Gastroesophageal sphincter (tissue), 4 donors: Measurements from ENCODE around the gene WNT7B. TPM values are rescaled to one million over a fixed set of nuclear protein-coding genes. Genes with fewer than 3 reads are reported as not detected.

Source experiments
- ATAC-seq: fragments of 150-250 bp; one replicate; pipeline ENCODE4 v1.9.1; 2016; ENCODE audit warnings: mild to moderate bottlenecking, moderate library complexity
- H3K27ac ChIP-seq, 4 donors: fragments of 200-600 bp; sonication (generic) in 3 of 4; 1 replicate in 3 of 4; 2 replicates in 1 of 4; pipeline ENCODE4 v1.5.1; 2016 to 2019
- H3K27me3 ChIP-seq: fragments of 200-600 bp; sonication (generic); one replicate; pipeline ENCODE4 v1.5.1; 2019
- H3K36me3 ChIP-seq, 2 donors: fragments of 200-600 bp; sonication (generic); one replicate each; pipeline ENCODE4 v1.5.1; 2019; ENCODE audit warnings: control low read depth in 1 of 2
- H3K4me1 ChIP-seq, 3 donors: fragments of 200-600 bp; sonication (generic); 1 replicate in 2 of 3; 2 replicates in 1 of 3; pipeline ENCODE4 v1.5.1; 2016 to 2019; ENCODE audit warnings: control low read depth in 2 of 3
- H3K4me3 ChIP-seq, 2 donors: fragments of 200-600 bp; sonication (generic); one replicate each; pipeline ENCODE4 v1.5.1; 2019; ENCODE audit warnings: mild to moderate bottlenecking in 1 of 2, moderate library complexity in 1 of 2
- H3K9me3 ChIP-seq, 3 donors: fragments of 200-600 bp; sonication (generic); one replicate each; pipeline ENCODE4 v1.5.1; 2017 to 2019; ENCODE audit warnings: control low read depth in 2 of 3
- EP300 ChIP-seq: sonication (generic); formaldehyde crosslinking; IDR thresholded peaks from one replicate; pipeline ENCODE4 v1.6.1; 2017; ENCODE audit warnings: antibody characterized with exemption, mild to moderate bottlenecking
- POLR2A ChIP-seq, 2 donors: fragments of 450-650 bp; IDR thresholded peaks; one replicate each; pipeline ENCODE4 v1.6.1; 2017; ENCODE audit warnings: antibody characterized with exemption in 2 of 2, mild to moderate bottlenecking in 2 of 2, moderate library complexity in 1 of 2
- POLR2AphosphoS5 ChIP-seq: sonication (generic); formaldehyde crosslinking; IDR thresholded peaks from one replicate; pipeline ENCODE4 v1.6.1; 2017; ENCODE audit warnings: antibody characterized with exemption
- WGBS, 2 donors: methylation state at CpG; one replicate each; pipeline ENCODE4 v1.1.5; 2018; ENCODE audit warnings: low coverage in 1 of 2; 5-methylcytosine and 5-hydroxymethylcytosine counted together
- total RNA-seq, 4 donors: library from RNA; depleted of rRNA; stranded (reverse); fragments of >200 nt; gene quantifications; one replicate each; pipeline ENCODE4 v1.1.0, GENCODE V29; 2016
- TF ChIP-seq, protein P1 (sequence below), 4 experiments: fragments of 200-600 bp in 2 of 4; fragments of 450-650 bp in 2 of 4; sonication (generic) in 1 of 4; IDR thresholded peaks; one replicate each; pipeline ENCODE4 v1.5.1; 2017 to 2019; ENCODE audit warnings: antibody characterized with exemption in 4 of 4, mild to moderate bottlenecking in 2 of 4, moderate library complexity in 2 of 4

Gene WNT7B
- total RNA-seq, 4 donors from 2014 or later, result 1.2 TPM; not detected in 3

GRCh38 chr22:45918459-45919370, 58.2 kb downstream of the WNT7B start:
- H3K4me1 ChIP-seq, result no peaks in the 10 kb centered on the region
- H3K36me3 ChIP-seq, result no peaks in the 10 kb centered on the region
- H3K27me3 ChIP-seq, result peaks cover 21% of the 10 kb centered on the region
- H3K27ac ChIP-seq, result no peak overlapping the region
- peaks cover 0 to 9% (median 0%) of the 10 kb centered on the region in 3 donors for H3K9me3 ChIP-seq
- H3K4me3 ChIP-seq, result no peak overlapping the region
- ATAC-seq, result no peak
- TF ChIP-seq, protein P1, sequence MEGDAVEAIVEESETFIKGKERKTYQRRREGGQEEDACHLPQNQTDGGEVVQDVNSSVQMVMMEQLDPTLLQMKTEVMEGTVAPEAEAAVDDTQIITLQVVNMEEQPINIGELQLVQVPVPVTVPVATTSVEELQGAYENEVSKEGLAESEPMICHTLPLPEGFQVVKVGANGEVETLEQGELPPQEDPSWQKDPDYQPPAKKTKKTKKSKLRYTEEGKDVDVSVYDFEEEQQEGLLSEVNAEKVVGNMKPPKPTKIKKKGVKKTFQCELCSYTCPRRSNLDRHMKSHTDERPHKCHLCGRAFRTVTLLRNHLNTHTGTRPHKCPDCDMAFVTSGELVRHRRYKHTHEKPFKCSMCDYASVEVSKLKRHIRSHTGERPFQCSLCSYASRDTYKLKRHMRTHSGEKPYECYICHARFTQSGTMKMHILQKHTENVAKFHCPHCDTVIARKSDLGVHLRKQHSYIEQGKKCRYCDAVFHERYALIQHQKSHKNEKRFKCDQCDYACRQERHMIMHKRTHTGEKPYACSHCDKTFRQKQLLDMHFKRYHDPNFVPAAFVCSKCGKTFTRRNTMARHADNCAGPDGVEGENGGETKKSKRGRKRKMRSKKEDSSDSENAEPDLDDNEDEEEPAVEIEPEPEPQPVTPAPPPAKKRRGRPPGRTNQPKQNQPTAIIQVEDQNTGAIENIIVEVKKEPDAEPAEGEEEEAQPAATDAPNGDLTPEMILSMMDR (IDR thresholded peaks at IDR 0.05), result no peak
- TF ChIP-seq EP300 (no peak), POLR2A (IDR thresholded peaks at IDR 0.05) (no peak), POLR2AphosphoS5 (no peak)
- no CpG with 5 or more reads among the region's 35 CpGs for WGBS, 2 donors

DNA sequence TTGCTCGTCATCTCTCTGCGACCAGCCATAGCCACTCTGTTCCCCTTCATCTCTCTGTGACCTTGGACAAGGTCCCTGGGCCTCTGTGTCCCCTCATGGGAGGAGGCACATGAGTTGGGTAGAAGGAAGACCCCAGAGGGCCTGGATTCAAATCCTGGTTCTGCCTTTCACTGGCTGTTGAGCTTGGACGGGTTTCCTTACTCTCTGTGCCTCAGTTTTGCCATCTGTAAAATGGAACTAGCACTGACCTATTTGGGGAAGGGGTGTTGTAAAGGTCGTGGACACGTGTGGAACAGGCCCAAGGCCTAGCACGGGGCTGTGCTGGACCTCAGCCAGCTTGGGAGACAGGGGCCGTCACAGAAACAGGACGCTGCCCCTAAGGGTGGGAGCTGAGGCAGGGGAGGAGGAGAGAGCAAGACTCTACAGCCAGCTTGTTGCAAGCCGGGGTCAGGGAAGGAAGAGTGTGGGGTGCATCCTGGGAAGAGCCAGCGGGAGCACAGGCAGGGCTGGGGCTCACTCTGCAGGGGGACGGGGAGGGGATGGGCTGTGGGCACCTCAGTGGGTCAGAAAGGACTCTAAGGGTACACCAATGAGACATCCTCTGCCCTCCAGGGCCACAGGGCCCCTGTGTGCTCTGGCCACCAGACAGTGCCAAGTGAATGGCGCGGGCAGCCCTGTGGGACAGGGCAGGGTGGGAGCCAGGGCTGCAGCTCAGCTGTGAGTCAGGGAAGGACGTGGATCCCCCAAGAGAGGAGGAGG, 59.1 kb downstream of the WNT7B start:
- H3K27me3 ChIP-seq, result peaks cover 29% of the 10 kb centered on the region
- no peaks in the 10 kb centered on the region for H3K4me1 ChIP-seq
- no peaks in the 10 kb centered on the region for H3K36me3 ChIP-seq
- ATAC-seq, result no peak
- no peak overlapping the region for H3K4me3 ChIP-seq
- TF ChIP-seq, protein P1 (IDR thresholded peaks at IDR 0.05), result no peak
- TF ChIP-seq POLR2A (IDR thresholded peaks at IDR 0.05), result no peak
- no peak for TF ChIP-seq EP300
- no peak for TF ChIP-seq POLR2AphosphoS5
- 64% methylated on average over 6 of the region's 14 CpGs; no CpG with 5 or more reads in 1 of the 2 donors for WGBS, 2 donors
- peaks cover 0 to 9% (median 0%) of the 10 kb centered on the region in 3 donors for H3K9me3 ChIP-seq
- no peak overlapping the region for H3K27ac ChIP-seq

- Histone ChIP-seq H3K27ac (no peak overlapping the region), H3K9me3 (peaks cover 0 to 9% (median 0%) of the 10 kb centered on the region in 3 donors), H3K4me3 (no peak overlapping the region), H3K36me3 (no peaks in the 10 kb centered on the region), H3K27me3 (peaks cover 26% of the 10 kb centered on the region), H3K4me1 (no peaks in the 10 kb centered on the region)
- no peak for TF ChIP-seq POLR2AphosphoS5
- TF ChIP-seq POLR2A (IDR thresholded peaks at IDR 0.05), result no peak
- no peak for TF ChIP-seq EP300
- TF ChIP-seq, protein P1 (IDR thresholded peaks at IDR 0.05), result no peak
- no peak for ATAC-seq
- WGBS, 2 donors, result 57% methylated on average over 8 of the region's 12 CpGs; no CpG with 5 or more reads in 1 of the 2 donors
These were observed 59.8 kb downstream of the WNT7B start for GRCh38 chr22:45917146-45917545.

GRCh38 chr22:45916515-45916914, 60.4 kb downstream of the WNT7B start:
- no peak overlapping the region for H3K4me3 ChIP-seq
- peaks cover 0 to 9% (median 0%) of the 10 kb centered on the region in 3 donors for H3K9me3 ChIP-seq
- no peak for ATAC-seq
- no peak overlapping the region for H3K27ac ChIP-seq
- no peaks in the 10 kb centered on the region for H3K36me3 ChIP-seq
- no CpG with 5 or more reads among the region's 7 CpGs for whole genome bisulfite sequencing, 2 donors
- H3K4me1 ChIP-seq, result no peaks in the 10 kb centered on the region
- no peak for TF ChIP-seq POLR2A (IDR thresholded peaks at IDR 0.05)
- TF ChIP-seq POLR2AphosphoS5, result no peak
- no peak for TF ChIP-seq EP300
- TF ChIP-seq, protein P1 (IDR thresholded peaks at IDR 0.05), result no peak
- H3K27me3 ChIP-seq, result peaks cover 24% of the 10 kb centered on the region
